Fibroblast of the aortic adventitia (primary cell): Measurements from ENCODE around the gene SLC9A1. TPM values are rescaled to one million over a fixed set of nuclear protein-coding genes. Genes with fewer than 3 reads are reported as not detected.

Source experiments
- DNase-seq: peaks from one replicate; pipeline ENCODE4 v3.0.0-alpha.2; 2010; ENCODE audit warnings: low read depth
- H3K4me3 ChIP-seq: 2 replicates; pipeline ENCODE4 v1.5.1; 2011; ENCODE audit warnings: low read depth, mild to moderate bottlenecking, control low read depth, low read length, moderate library complexity
- CTCF ChIP-seq: IDR thresholded peaks from 2 replicates; pipeline ENCODE4 v1.5.1; 2011; ENCODE audit warnings: mild to moderate bottlenecking, low read length, control low read depth, inconsistent platforms; ENCODE audit not compliant: insufficient read depth
- total RNA-seq: library from RNA; depleted of rRNA; stranded (reverse); fragments of >200 nt; gene quantifications from 2 replicates; pipeline ENCODE4 v1.2.3, GENCODE V29; 2012; ENCODE audit warnings: low replicate concordance

SLC9A1 gene
- total RNA-seq, 1 donor: 7.4 TPM

- DNase-seq: no peak
- no peak overlapping the region for H3K4me3 ChIP-seq
- no peak for TF ChIP-seq CTCF
Measured at GRCh38 chr1:27070390-27071048, 84.4 kb downstream of the SLC9A1 start.

- H3K4me3 ChIP-seq: no peak overlapping the region
- no peak for TF ChIP-seq CTCF
Measured at GRCh38 chr1:27068922-27069321, 86.0 kb downstream of the SLC9A1 start.

GRCh38 chr1:27065999-27066630, 88.8 kb downstream of the SLC9A1 start:
- no peak overlapping the region for H3K4me3 ChIP-seq
- TF ChIP-seq CTCF: no peak

More at GRCh38 chr1:27068922-27069321, 86.0 kb downstream of the SLC9A1 start:
- no peak for DNase-seq

GRCh38 chr1:27060891-27061290, 94.0 kb downstream of the SLC9A1 start:
- TF ChIP-seq CTCF: no peak
- no peak for DNase-seq
- H3K4me3 ChIP-seq: no peak overlapping the region

More at GRCh38 chr1:27065999-27066630, 88.8 kb downstream of the SLC9A1 start:
- DNase-seq: no peak

- no peak overlapping the region for H3K4me3 ChIP-seq
- DNase-seq: no peak
- no peak for TF ChIP-seq CTCF
Measured at GRCh38 chr1:27058966-27059669, 95.8 kb downstream of the SLC9A1 start.

- TF ChIP-seq CTCF: no peak
- DNase-seq: peak; percentile 20
- no peak overlapping the region for H3K4me3 ChIP-seq
Measured at GRCh38 chr1:27057801-27058625, 96.9 kb downstream of the SLC9A1 start.
